HepG2 (cell line): ENCODE measurements around the gene TMEM253. TPM values are rescaled to one million over a fixed set of nuclear protein-coding genes. Genes with fewer than 3 reads are reported as not detected.

Experiments used
- ADNP ChIP-seq: sonication (generic); formaldehyde crosslinking; IDR thresholded peaks from 2 replicates; pipeline ENCODE4 v1.4.0; 2020; ENCODE audit warnings: missing genetic modification reagents
- ATF2 ChIP-seq: sonication (generic); formaldehyde crosslinking; IDR thresholded peaks from 2 replicates; pipeline ENCODE4 v1.4.0; 2020; ENCODE audit warnings: missing genetic modification reagents
- ATF7-NPFF ChIP-seq: sonication (generic); formaldehyde crosslinking; IDR thresholded peaks from 2 replicates; pipeline ENCODE4 v1.8.1; 2023; ENCODE audit warnings: mild to moderate bottlenecking, low read depth, missing genetic modification reagents, moderate library complexity
- CBX1 ChIP-seq: IDR thresholded peaks from one replicate; pipeline ENCODE4 v1.6.1; 2016; ENCODE audit warnings: antibody characterized with exemption, low read depth
- CHD2 ChIP-seq: IDR thresholded peaks from 2 replicates; pipeline ENCODE4 v1.6.1; 2011; ENCODE audit warnings: low read depth, low read length, improper control_type of control experiment
- E2F1 ChIP-seq: sonication (generic); formaldehyde crosslinking; IDR thresholded peaks from 2 replicates; pipeline ENCODE4 v1.5.0; 2020; ENCODE audit warnings: missing genetic modification reagents
- FOXA1 ChIP-seq, 2 experiments: fragments of 450-650 bp in 1 of 2; sonication (generic) in 1 of 2; formaldehyde crosslinking in 1 of 2; IDR thresholded peaks; 2 replicates each; pipeline versions ENCODE4 v1.4.0 to v1.6.1; 2016 to 2020; ENCODE audit warnings: missing genetic modification reagents in 1 of 2
- KLF16 ChIP-seq, 2 experiments: sonication (generic) in 1 of 2; formaldehyde crosslinking in 1 of 2; IDR thresholded peaks; 2 replicates each; pipeline versions ENCODE4 v1.6.1 to v1.8.0; 2016 to 2023; ENCODE audit warnings: missing genetic modification reagents in 2 of 2, missing compliant biosample characterization in 1 of 2
- MEIS1 ChIP-seq: sonication (generic); formaldehyde crosslinking; IDR thresholded peaks from 2 replicates; pipeline ENCODE4 v1.9.0; 2021; ENCODE audit warnings: mild to moderate bottlenecking, missing genetic modification reagents, moderate library complexity, borderline replicate concordance
- MXD4 ChIP-seq: IDR thresholded peaks from 2 replicates; pipeline ENCODE4 v1.6.1; 2016; ENCODE audit warnings: mild to moderate bottlenecking, missing biosample characterization, missing genetic modification reagents
- SRSF4 ChIP-seq: fragments of 200-400 bp; formaldehyde crosslinking; IDR thresholded peaks from one replicate; pipeline ENCODE4 v1.6.1; 2018; ENCODE audit warnings: mild to moderate bottlenecking, low read depth, low read length, moderate library complexity; ENCODE audit not compliant: poor library complexity, severe bottlenecking
- TBL1XR1 ChIP-seq: fragments of 150-350 bp; IDR thresholded peaks from 2 replicates; pipeline ENCODE4 v1.6.1; 2014; ENCODE audit warnings: borderline replicate concordance, low read length; ENCODE audit not compliant: partially characterized antibody
- TSC22D2 ChIP-seq: sonication (generic); formaldehyde crosslinking; IDR thresholded peaks from 2 replicates; pipeline ENCODE4 v1.5.1; 2020; ENCODE audit warnings: missing genetic modification reagents, mild to moderate bottlenecking, borderline replicate concordance
- USF2 ChIP-seq, 2 experiments: sonication (generic) in 1 of 2; formaldehyde crosslinking in 1 of 2; IDR thresholded peaks; 2 replicates each; pipeline versions ENCODE4 v1.5.1 to v1.6.1; 2011 to 2020; ENCODE audit warnings: borderline replicate concordance in 1 of 2, low read depth in 1 of 2, low read length in 1 of 2, mild to moderate bottlenecking in 1 of 2, missing genetic modification reagents in 1 of 2, moderate library complexity in 1 of 2
- ZC3H13 ChIP-seq: sonication (generic); formaldehyde crosslinking; IDR thresholded peaks from 2 replicates; pipeline ENCODE4 v1.8.1; 2023; ENCODE audit warnings: mild to moderate bottlenecking, missing genetic modification reagents, moderate library complexity
- ZC3H4 ChIP-seq: sonication (generic); formaldehyde crosslinking; IDR thresholded peaks from 2 replicates; pipeline ENCODE4 v1.4.0; 2020; ENCODE audit warnings: missing genetic modification reagents, borderline replicate concordance
- ZNF121 ChIP-seq: sonication (generic); formaldehyde crosslinking; IDR thresholded peaks from 2 replicates; pipeline ENCODE4 v1.5.0; 2020; ENCODE audit warnings: mild to moderate bottlenecking, missing genetic modification reagents
- ZNF503 ChIP-seq: sonication (generic); formaldehyde crosslinking; IDR thresholded peaks from 2 replicates; pipeline ENCODE4 v1.4.0; 2020; ENCODE audit warnings: missing genetic modification reagents
- ZNF543 ChIP-seq: sonication (generic); formaldehyde crosslinking; IDR thresholded peaks from 2 replicates; pipeline ENCODE4 v1.4.0; 2020; ENCODE audit warnings: mild to moderate bottlenecking, missing genetic modification reagents
- ZNF562 ChIP-seq: sonication (generic); formaldehyde crosslinking; IDR thresholded peaks from 2 replicates; pipeline ENCODE4 v1.8.0; 2022; ENCODE audit warnings: missing genetic modification reagents, borderline replicate concordance
- polyA plus RNA-seq, 8 experiments: library from polyadenylated mRNA; depleted of rRNA in 3 of 8; stranded (reverse) in 7 of 8; unstranded in 1 of 8; fragments of >200 nt; fragmentation: Illumina TruSeq in 4 of 8; extraction: Trizol in 4 of 8; gene quantifications; 2 replicates each; pipeline versions ENCODE4 v1.2.1 to v1.2.3, GENCODE V29; 2011 to 2016; ENCODE audit warnings: low read depth in 4 of 8, missing spikeins in 1 of 8, mixed read lengths in 1 of 8; ENCODE audit not compliant: insufficient read depth in 1 of 8
- total RNA-seq, 5 experiments: library from RNA; depleted of rRNA; stranded (reverse); fragments of >200 nt; fragmentation: Illumina TruSeq; extraction: Trizol; gene quantifications; 2 replicates each; pipeline ENCODE4 v1.2.3, GENCODE V29; 2016; ENCODE audit warnings: low read depth in 1 of 5

The TMEM253 gene
- total and polyA plus RNA-seq, 2 of the 13 experiments (the other 11 are each of a cell fraction or from before 2014, with no cell fraction given) = 0.29 to 0.45 TPM

GRCh38 chr14:21055432-21056117 lies 45.3 kb upstream of the TMEM253 start (continued):
- TF ChIP-seq ATF7-NPFF = peak; percentile 70
- no peak for TF ChIP-seq ADNP (CRISPR knock-in tag)
- peak; percentile 74 for TF ChIP-seq ZNF503 (CRISPR knock-in tag)
- no peak for TF ChIP-seq SRSF4
- no peak for TF ChIP-seq USF2 (IDR thresholded peaks at IDR 0.05; ENCODE audit: low read depth, low read length)
- no peak for TF ChIP-seq USF2 (CRISPR knock-in tag; IDR thresholded peaks at IDR 0.05; ENCODE audit: borderline replicate concordance)
- TF ChIP-seq KLF16 (CRISPR knock-in tag; IDR thresholded peaks at IDR 0.05) = peak in 1 of 2 experiments; percentile 72; a peak in 1 of 4 replicates
- peak; percentile 56; the same call in 1 of the 2 replicates for TF ChIP-seq ATF2
- 0 out of 2 replicates have a peak, but pooled peaks have one; percentile 41 for TF ChIP-seq ZC3H13 (CRISPR knock-in tag)
- peak; percentile 65; the same call in 1 of the 2 replicates for TF ChIP-seq E2F1 (CRISPR knock-in tag)
- no peak for TF ChIP-seq MXD4 (CRISPR knock-in tag)
- TF ChIP-seq ZC3H4 = peak; percentile 92; the same call in 1 of the 2 replicates
- TF ChIP-seq CHD2 = no peak
- TF ChIP-seq TSC22D2 (CRISPR knock-in tag) = no peak; the same call in 1 of the 2 replicates
- no peak for TF ChIP-seq ZNF562 (CRISPR knock-in tag)
- 0 out of 2 replicates have a peak, but pooled peaks have one; percentile 22 for TF ChIP-seq ZNF543 (CRISPR knock-in tag)
- peak; percentile 59 for TF ChIP-seq TBL1XR1
- no peak for TF ChIP-seq ZNF121
- TF ChIP-seq CBX1 = no peak
- TF ChIP-seq FOXA1 (IDR thresholded peaks at IDR 0.05) = no peak
- peak; percentile 71 for TF ChIP-seq FOXA1 (CRISPR knock-in tag; IDR thresholded peaks at IDR 0.05)
- TF ChIP-seq MEIS1 (CRISPR knock-in tag) = peak; percentile 94
